Measurements from ENCODE around the gene APBB1IP.

Gene APBB1IP

DNA sequence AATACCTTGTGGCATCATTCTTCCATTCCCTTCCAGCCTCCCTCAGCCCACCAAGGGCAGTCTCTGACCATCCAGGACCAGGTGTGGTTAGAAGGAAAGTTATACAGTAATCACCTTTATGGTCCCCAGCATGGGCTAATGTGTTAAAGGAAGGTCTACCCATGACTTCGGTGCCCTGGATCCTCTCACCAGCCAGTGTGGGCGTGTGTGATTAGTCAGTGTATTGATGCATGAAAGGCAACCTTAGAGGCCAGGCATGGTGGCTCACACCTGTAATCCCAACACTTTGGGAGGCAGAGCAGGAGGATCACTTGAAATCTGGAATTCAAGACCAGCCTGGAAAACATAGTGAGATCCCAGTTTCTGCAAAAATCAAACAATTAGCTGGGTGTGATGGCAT, 88.9 kb downstream of the APBB1IP start (continued):
- TF ChIP-seq, protein P1, sequence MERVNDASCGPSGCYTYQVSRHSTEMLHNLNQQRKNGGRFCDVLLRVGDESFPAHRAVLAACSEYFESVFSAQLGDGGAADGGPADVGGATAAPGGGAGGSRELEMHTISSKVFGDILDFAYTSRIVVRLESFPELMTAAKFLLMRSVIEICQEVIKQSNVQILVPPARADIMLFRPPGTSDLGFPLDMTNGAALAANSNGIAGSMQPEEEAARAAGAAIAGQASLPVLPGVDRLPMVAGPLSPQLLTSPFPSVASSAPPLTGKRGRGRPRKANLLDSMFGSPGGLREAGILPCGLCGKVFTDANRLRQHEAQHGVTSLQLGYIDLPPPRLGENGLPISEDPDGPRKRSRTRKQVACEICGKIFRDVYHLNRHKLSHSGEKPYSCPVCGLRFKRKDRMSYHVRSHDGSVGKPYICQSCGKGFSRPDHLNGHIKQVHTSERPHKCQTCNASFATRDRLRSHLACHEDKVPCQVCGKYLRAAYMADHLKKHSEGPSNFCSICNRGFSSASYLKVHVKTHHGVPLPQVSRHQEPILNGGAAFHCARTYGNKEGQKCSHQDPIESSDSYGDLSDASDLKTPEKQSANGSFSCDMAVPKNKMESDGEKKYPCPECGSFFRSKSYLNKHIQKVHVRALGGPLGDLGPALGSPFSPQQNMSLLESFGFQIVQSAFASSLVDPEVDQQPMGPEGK (tag by site-specific recombination; IDR thresholded peaks at IDR 0.05): no peak
- TF ChIP-seq ZNF274 (IDR thresholded peaks at IDR 0.05; ENCODE audit: low read length) (no peak), ZNF274 (tag by site-specific recombination; IDR thresholded peaks at IDR 0.05; ENCODE audit: borderline replicate concordance) (no peak), ZNF16 (tag by site-specific recombination; IDR thresholded peaks at IDR 0.05; ENCODE audit: low read depth) (no peak)
- TF ChIP-seq, protein P2, sequence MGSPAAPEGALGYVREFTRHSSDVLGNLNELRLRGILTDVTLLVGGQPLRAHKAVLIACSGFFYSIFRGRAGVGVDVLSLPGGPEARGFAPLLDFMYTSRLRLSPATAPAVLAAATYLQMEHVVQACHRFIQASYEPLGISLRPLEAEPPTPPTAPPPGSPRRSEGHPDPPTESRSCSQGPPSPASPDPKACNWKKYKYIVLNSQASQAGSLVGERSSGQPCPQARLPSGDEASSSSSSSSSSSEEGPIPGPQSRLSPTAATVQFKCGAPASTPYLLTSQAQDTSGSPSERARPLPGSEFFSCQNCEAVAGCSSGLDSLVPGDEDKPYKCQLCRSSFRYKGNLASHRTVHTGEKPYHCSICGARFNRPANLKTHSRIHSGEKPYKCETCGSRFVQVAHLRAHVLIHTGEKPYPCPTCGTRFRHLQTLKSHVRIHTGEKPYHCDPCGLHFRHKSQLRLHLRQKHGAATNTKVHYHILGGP (tag by site-specific recombination; IDR thresholded peaks at IDR 0.05): no peak

DNA sequence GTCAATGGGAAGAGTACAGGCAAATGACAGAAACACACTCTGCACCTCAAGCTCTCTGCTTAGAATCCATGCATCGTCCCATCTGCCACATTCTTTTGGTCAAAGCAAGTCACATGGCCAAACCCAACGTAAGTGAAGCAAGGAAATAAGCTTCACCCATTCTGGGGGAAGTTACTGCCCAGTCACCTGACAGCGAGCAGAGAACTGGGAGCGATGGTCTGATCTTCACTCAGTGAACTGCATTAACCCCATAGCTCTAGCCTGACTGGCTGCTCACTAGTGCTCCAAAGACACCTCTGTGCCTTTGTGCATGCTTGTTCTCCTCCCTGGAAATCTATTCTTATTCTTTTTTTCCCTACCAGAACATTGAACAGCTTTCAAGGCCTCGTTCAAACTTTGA, 89.9 kb downstream of the APBB1IP start:
- Histone ChIP-seq H3K9me3 (ENCODE audit: control insufficient read depth, insufficient read depth, low read depth, low read length) (no peaks in the 10 kb centered on the region), H3K4me1 (ENCODE audit: control insufficient read depth, insufficient read depth, low read length) (peaks cover 15% of the 10 kb centered on the region), H3K4me3 (ENCODE audit: low read depth, low read length) (no peak overlapping the region), H3K27ac (ENCODE audit: extremely low read depth, low read depth, low read length) (no peak overlapping the region), H3K36me3 (ENCODE audit: control insufficient read depth in 2 of 2, insufficient read depth in 1 of 2, low read length in 2 of 2) (no peaks in the 10 kb centered on the region)
- ChIA-PET CTCF (no interaction called here), POLR2A (no interaction called here)
- TF ChIP-seq ZNF624 (tag by site-specific recombination; IDR thresholded peaks at IDR 0.05) (no peak), ZNF23 (tag by site-specific recombination; IDR thresholded peaks at IDR 0.05; ENCODE audit: borderline replicate concordance) (no peak), ZNF843 (tag by site-specific recombination; IDR thresholded peaks at IDR 0.05) (no peak), ZNF560 (tag by site-specific recombination; IDR thresholded peaks at IDR 0.05; ENCODE audit: borderline replicate concordance) (no peak), ZNF677 (tag by site-specific recombination; IDR thresholded peaks at IDR 0.05) (no peak), ZNF529 (tag by site-specific recombination; IDR thresholded peaks at IDR 0.05; ENCODE audit: insufficient replicate concordance) (no peak), ZNF791 (tag by site-specific recombination; IDR thresholded peaks at IDR 0.05) (no peak), ZNF324 (tag by site-specific recombination; IDR thresholded peaks at IDR 0.05) (no peak), SETDB1 (IDR thresholded peaks at IDR 0.05; ENCODE audit: insufficient read length, low read length) (no peak), ZNF341 (tag by site-specific recombination; IDR thresholded peaks at IDR 0.05; ENCODE audit: low read depth) (no peak), ZNF133 (tag by site-specific recombination; IDR thresholded peaks at IDR 0.05) (no peak), ZNF433 (tag by site-specific recombination; IDR thresholded peaks at IDR 0.05; ENCODE audit: low read depth) (no peak), ZNF155 (tag by site-specific recombination; IDR thresholded peaks at IDR 0.05) (no peak)

DNA sequence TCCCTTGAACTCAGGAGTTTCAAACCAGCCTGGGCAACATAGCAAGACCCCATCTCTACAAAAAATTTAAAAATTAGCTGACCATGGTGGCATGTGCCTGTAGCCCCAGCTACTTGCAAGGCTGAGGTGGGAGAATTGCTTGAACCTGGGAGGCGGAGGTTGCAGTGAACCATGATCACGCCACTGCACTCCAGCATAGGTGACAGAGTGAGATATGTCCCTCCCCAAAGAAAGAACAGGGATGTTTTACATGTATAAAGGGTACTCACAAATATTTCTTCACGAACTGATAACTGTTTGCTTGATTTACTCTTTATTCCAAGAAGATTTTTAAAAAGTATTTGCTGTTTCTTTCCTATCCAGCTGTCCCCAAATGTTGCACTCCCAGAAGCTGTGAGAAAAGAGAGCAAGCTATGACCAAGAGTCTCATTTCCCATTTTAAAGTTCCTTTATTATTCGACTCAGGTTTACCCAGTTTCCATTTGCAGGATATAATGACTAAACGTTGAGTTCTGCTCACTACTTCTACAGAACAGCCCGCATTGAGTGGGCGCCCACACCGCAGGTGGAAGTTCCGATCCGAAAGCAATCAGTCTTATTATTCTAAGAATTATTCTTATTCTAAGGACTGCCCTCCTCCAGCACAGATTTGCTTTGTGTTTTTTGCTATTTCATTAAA, 90.7 kb downstream of the APBB1IP start:
- H3K4me3 ChIP-seq (ENCODE audit: low read depth, low read length): no peak overlapping the region
- H3K27ac ChIP-seq (ENCODE audit: extremely low read depth, low read depth, low read length): no peak overlapping the region
- H3K9me3 ChIP-seq (ENCODE audit: control insufficient read depth, insufficient read depth, low read depth, low read length): no peaks in the 10 kb centered on the region
- no peaks in the 10 kb centered on the region for H3K36me3 ChIP-seq (ENCODE audit: control insufficient read depth in 2 of 2, insufficient read depth in 1 of 2, low read length in 2 of 2)
- ChIA-PET POLR2A (no interaction called here), CTCF (interaction anchor here (0.5 kb wide), 1 partner anchor 832 kb away, joined by 3 read pairs; no protein-coding TSS in a partner anchor)
- TF ChIP-seq ZNF132 (tag by site-specific recombination; IDR thresholded peaks at IDR 0.05; ENCODE audit: borderline replicate concordance) (no peak), GFI1B (tag by site-specific recombination; IDR thresholded peaks at IDR 0.05) (no peak), ZNF433 (tag by site-specific recombination; IDR thresholded peaks at IDR 0.05; ENCODE audit: low read depth) (no peak), ZNF239 (tag by site-specific recombination; IDR thresholded peaks at IDR 0.05) (no peak)
- peaks cover 10% of the 10 kb centered on the region for H3K4me1 ChIP-seq (ENCODE audit: control insufficient read depth, insufficient read depth, low read length)

Measured in HEK293 (cell line).